Glomerular endothelial cell (primary cell): ENCODE data around the gene PWWP2B. TPM values are rescaled to one million over a fixed set of nuclear protein-coding genes. Genes with fewer than 3 reads are reported as not detected.
"Not testable (repeated sequence)": the region's sequence is repeated elsewhere in the genome, so short reads cannot be mapped to it uniquely, and the experiment has no call there.

ENCODE experiments used
- DNase-seq: peaks from one replicate; pipeline ENCODE4 v3.0.0-alpha.2; 2011; ENCODE audit warnings: low read depth, low spot score; ENCODE audit errors: extremely low read depth
- total RNA-seq: library from RNA; depleted of rRNA; stranded (reverse); fragments of >200 nt; gene quantifications from 2 replicates; pipeline ENCODE4 v1.2.3, GENCODE V29; 2015

PWWP2B gene
- total RNA-seq, 1 donor from 2014 or later: 17.3 TPM

- DNase-seq: no peak
These were observed 31.5 kb downstream of the PWWP2B start for GRCh38 chr10:132428486-132428995.

GRCh38 chr10:132429281-132430230 is 32.6 kb downstream of the PWWP2B start:
- no peak for DNase-seq

GRCh38 chr10:132430231-132430743 is 33.3 kb downstream of the PWWP2B start:
- DNase-seq: no peak

GRCh38 chr10:132430861-132431271 is 33.9 kb downstream of the PWWP2B start:
- no peak for DNase-seq

GRCh38 chr10:132431537-132432175 is 34.7 kb downstream of the PWWP2B start:
- no peak for DNase-seq

GRCh38 chr10:132432176-132432540 is 35.2 kb downstream of the PWWP2B start:
- DNase-seq: no peak

GRCh38 chr10:132433671-132434340 is 36.8 kb downstream of the PWWP2B start:
- no peak for DNase-seq

- DNase-seq: no peak
These were observed 37.5 kb downstream of the PWWP2B start for GRCh38 chr10:132434405-132435005.

- DNase-seq: not testable (repeated sequence)
These were observed 38.3 kb downstream of the PWWP2B start for GRCh38 chr10:132435320-132435719.

GRCh38 chr10:132436096-132436495 is 39.1 kb downstream of the PWWP2B start:
- DNase-seq: not testable (repeated sequence)

- no peak for DNase-seq
These were observed 39.9 kb downstream of the PWWP2B start for GRCh38 chr10:132436861-132437410.

- DNase-seq: no peak
These were observed 40.5 kb downstream of the PWWP2B start for GRCh38 chr10:132437541-132437950.

- no peak for DNase-seq
These were observed 41.4 kb downstream of the PWWP2B start for GRCh38 chr10:132438091-132439024.

GRCh38 chr10:132439025-132439388 is 42.0 kb downstream of the PWWP2B start:
- no peak for DNase-seq

GRCh38 chr10:132439424-132440163 is 42.6 kb downstream of the PWWP2B start:
- DNase-seq: no peak

GRCh38 chr10:132440791-132441565 is 44.0 kb downstream of the PWWP2B start:
- DNase-seq: no peak

- DNase-seq: no peak
These were observed 45.0 kb downstream of the PWWP2B start for GRCh38 chr10:132441818-132442524.
